Tibial nerve (tissue), 4 donors: ENCODE data around the gene TIAL1. TPM values are rescaled to one million over a fixed set of nuclear protein-coding genes. Genes with fewer than 3 reads are reported as not detected.
A peak's percentile ranks its signal among the peaks of the same experiment; 100 is the strongest.

Experiments used
- DNase-seq, 2 donors: peaks; one replicate each; pipeline ENCODE4 v3.0.0-alpha.2; 2019; ENCODE audit warnings: low spot score in 2 of 2
- H3K27ac ChIP-seq, 4 donors: fragments of 200-600 bp; sonication (generic) in 3 of 4; one replicate each; pipeline ENCODE4 v1.5.1; 2017 to 2019; ENCODE audit warnings: mild to moderate bottlenecking in 1 of 4
- H3K27me3 ChIP-seq, 2 donors: fragments of 200-600 bp; sonication (generic) in 1 of 2; one replicate each; pipeline versions ENCODE4 v1.5.1 to v1.6.0; 2017 to 2019
- H3K36me3 ChIP-seq, 3 donors: fragments of 200-600 bp; sonication (generic); one replicate each; pipeline ENCODE4 v1.5.1; 2018 to 2019
- H3K4me1 ChIP-seq, 4 donors: fragments of 200-600 bp; sonication (generic) in 3 of 4; one replicate each; pipeline ENCODE4 v1.5.1; 2017 to 2019
- H3K4me3 ChIP-seq, 4 donors: fragments of 200-600 bp; sonication (generic) in 3 of 4; one replicate each; pipeline ENCODE4 v1.5.1; 2017 to 2019; ENCODE audit warnings: mild to moderate bottlenecking in 1 of 4, moderate library complexity in 1 of 4
- H3K9me3 ChIP-seq, 4 donors: fragments of 200-600 bp; sonication (generic) in 3 of 4; one replicate each; pipeline ENCODE4 v1.5.1; 2017 to 2019
- CTCF ChIP-seq, 5 experiments: fragments of 200-600 bp in 3 of 5; fragments of 450-650 bp in 2 of 5; sonication (generic) in 3 of 5; IDR thresholded peaks; one replicate each; pipeline ENCODE4 v1.5.1; 2016 to 2019; ENCODE audit warnings: antibody characterized with exemption in 5 of 5, mild to moderate bottlenecking in 3 of 5, moderate library complexity in 2 of 5
- EP300 ChIP-seq, 2 donors: sonication (generic); formaldehyde crosslinking; IDR thresholded peaks; one replicate each; pipeline ENCODE4 v1.6.1; 2017; ENCODE audit warnings: antibody characterized with exemption in 2 of 2, mild to moderate bottlenecking in 1 of 2
- POLR2A ChIP-seq, 2 donors: fragments of 450-650 bp; IDR thresholded peaks; one replicate each; pipeline ENCODE4 v1.6.1; 2017; ENCODE audit warnings: antibody characterized with exemption in 2 of 2, mild to moderate bottlenecking in 2 of 2, moderate library complexity in 2 of 2
- WGBS, 2 donors: methylation state at CpG; one replicate each; pipeline ENCODE4 v1.1.5; 2018; 5-methylcytosine and 5-hydroxymethylcytosine counted together
- total RNA-seq, 4 donors: library from RNA; depleted of rRNA; stranded (reverse); fragments of >200 nt; gene quantifications; one replicate each; pipeline ENCODE4 v1.1.0, GENCODE V29; 2016

The TIAL1 gene
- total RNA-seq, 4 donors from 2014 or later = 53.0 to 103 (median 87.2) TPM

- TF ChIP-seq POLR2A (IDR thresholded peaks at IDR 0.05) = no peak
- TF ChIP-seq EP300 (IDR thresholded peaks at IDR 0.05) = peak in 1 of 2 donors; percentile 25
- DNase-seq = peak; percentile 40 to 48
- Histone ChIP-seq H3K27ac (peak overlapping the region in 3 of 4 donors; percentile 40 to 91 (median 74)), H3K4me1 (peaks cover 0 to 7% (median 2%) of the 10 kb centered on the region in 4 donors), H3K9me3 (no peaks in the 10 kb centered on the region), H3K27me3 (no peaks in the 10 kb centered on the region), H3K36me3 (no peaks in the 10 kb centered on the region), H3K4me3 (no peak overlapping the region)
- 17 to 20% methylated on average over 1 of the region's 1 CpG for whole genome bisulfite sequencing, 2 donors
Observed at GRCh38 chr10:119634219-119634544, 37.4 kb upstream of the TIAL1 start.

GRCh38 chr10:119633538-119634218 is 36.9 kb upstream of the TIAL1 start:
- no peak overlapping the region for H3K4me3 ChIP-seq
- 67 to 68% methylated on average over 3 of the region's 3 CpGs for WGBS, 2 donors
- DNase-seq = no peak
- H3K27me3 ChIP-seq = no peaks in the 10 kb centered on the region
- H3K27ac ChIP-seq = peak overlapping the region in 3 of 4 donors; percentile 51 to 91 (median 74)
- peaks cover 0 to 7% (median 2%) of the 10 kb centered on the region in 4 donors for H3K4me1 ChIP-seq
- no peaks in the 10 kb centered on the region for H3K36me3 ChIP-seq
- TF ChIP-seq POLR2A (IDR thresholded peaks at IDR 0.05) (no peak), EP300 (IDR thresholded peaks at IDR 0.05) (peak in 1 of 2 donors; percentile 59), CTCF (IDR thresholded peaks at IDR 0.05) (no peak)
- no peaks in the 10 kb centered on the region for H3K9me3 ChIP-seq

- Histone ChIP-seq H3K36me3 (no peaks in the 10 kb centered on the region), H3K4me3 (no peak overlapping the region), H3K27ac (no peak overlapping the region), H3K4me1 (peaks cover 0 to 7% (median 2%) of the 10 kb centered on the region in 4 donors), H3K27me3 (no peaks in the 10 kb centered on the region), H3K9me3 (no peaks in the 10 kb centered on the region)
- 89% methylated on average over 5 of the region's 5 CpGs for WGBS, 2 donors
- TF ChIP-seq EP300 (IDR thresholded peaks at IDR 0.05) = no peak
- TF ChIP-seq POLR2A (IDR thresholded peaks at IDR 0.05) = no peak
- TF ChIP-seq CTCF (IDR thresholded peaks at IDR 0.05) = no peak
- DNase-seq = no peak
Observed at GRCh38 chr10:119630300-119630699, 33.5 kb upstream of the TIAL1 start.

- no peaks in the 10 kb centered on the region for H3K36me3 ChIP-seq
- no peak overlapping the region for H3K27ac ChIP-seq
- no peaks in the 10 kb centered on the region for H3K27me3 ChIP-seq
- no peaks in the 10 kb centered on the region for H3K9me3 ChIP-seq
- H3K4me3 ChIP-seq = no peak overlapping the region
- peaks cover 0 to 3% (median 0%) of the 10 kb centered on the region in 4 donors for H3K4me1 ChIP-seq
- no peak for TF ChIP-seq CTCF (IDR thresholded peaks at IDR 0.05)
- TF ChIP-seq EP300 (IDR thresholded peaks at IDR 0.05) = no peak
- no peak for TF ChIP-seq POLR2A (IDR thresholded peaks at IDR 0.05)
- no peak for DNase-seq
- 76 to 81% methylated on average over 6 of the region's 6 CpGs for WGBS, 2 donors
Observed at GRCh38 chr10:119625570-119626280, 29.0 kb upstream of the TIAL1 start.

GRCh38 chr10:119621078-119621384 is 24.3 kb upstream of the TIAL1 start:
- no peak for TF ChIP-seq CTCF (IDR thresholded peaks at IDR 0.05)
- TF ChIP-seq POLR2A (IDR thresholded peaks at IDR 0.05) = no peak
- TF ChIP-seq EP300 (IDR thresholded peaks at IDR 0.05) = no peak
- no peak for DNase-seq
- WGBS, 2 donors = 55 to 58% methylated on average over 3 of the region's 3 CpGs

More at GRCh38 chr10:119621078-119621384, 24.3 kb upstream of the TIAL1 start:
- Histone ChIP-seq H3K4me1 (peaks cover 0 to 23% (median 3%) of the 10 kb centered on the region in 4 donors), H3K27me3 (no peaks in the 10 kb centered on the region), H3K36me3 (no peaks in the 10 kb centered on the region), H3K9me3 (no peaks in the 10 kb centered on the region), H3K27ac (no peak overlapping the region), H3K4me3 (no peak overlapping the region)
